Activated CD4-positive, CD25-positive, alpha-beta regulatory T cell treated with anti-CD3 and anti-CD28 coated beads, Interleukin-2, amount 50 U/mL, for 72 hours (primary cell): Measurements from ENCODE around the gene ME3.
"Not testable (repeated sequence)": the region's sequence is repeated elsewhere in the genome, so short reads cannot be mapped to it uniquely, and the experiment has no call there.

Source experiments
- DNase-seq: peaks from one replicate; pipeline ENCODE4 v3.0.0; 2021

ME3 gene

GRCh38 chr11:86453290-86454030 is 219.0 kb downstream of the ME3 start:
- DNase-seq: no peak

- DNase-seq: no peak
Measured at GRCh38 chr11:86449993-86450629, 222.3 kb downstream of the ME3 start.

GRCh38 chr11:86447763-86448480 is 224.5 kb downstream of the ME3 start:
- no peak for DNase-seq

- DNase-seq: no peak
Measured at GRCh38 chr11:86446924-86447285, 225.5 kb downstream of the ME3 start.

GRCh38 chr11:86446163-86446923 is 226.1 kb downstream of the ME3 start:
- no peak for DNase-seq

GRCh38 chr11:86444981-86445380 is 227.4 kb downstream of the ME3 start:
- DNase-seq: no peak

GRCh38 chr11:86443415-86443814 is 229.0 kb downstream of the ME3 start:
- no peak for DNase-seq

GRCh38 chr11:86442827-86443226 is 229.6 kb downstream of the ME3 start:
- DNase-seq: no peak

GRCh38 chr11:86442420-86442819 is 230.0 kb downstream of the ME3 start:
- no peak for DNase-seq

- no peak for DNase-seq
Measured at GRCh38 chr11:86440843-86441242, 231.6 kb downstream of the ME3 start.

GRCh38 chr11:86440305-86440716 is 232.1 kb downstream of the ME3 start:
- no peak for DNase-seq

- no peak for DNase-seq
Measured at GRCh38 chr11:86438685-86439084, 233.7 kb downstream of the ME3 start.

- no peak for DNase-seq
Measured at GRCh38 chr11:86435711-86436110, 236.7 kb downstream of the ME3 start.

GRCh38 chr11:86433361-86434095 is 238.9 kb downstream of the ME3 start:
- not testable (repeated sequence) for DNase-seq

GRCh38 chr11:86431258-86431657 is 241.2 kb downstream of the ME3 start:
- no peak for DNase-seq

GRCh38 chr11:86427441-86427840 is 245.0 kb downstream of the ME3 start:
- DNase-seq: no peak

GRCh38 chr11:86423488-86423887 is 248.9 kb downstream of the ME3 start:
- DNase-seq: not testable (repeated sequence)

GRCh38 chr11:86422371-86422770 is 250.0 kb downstream of the ME3 start:
- DNase-seq: no peak

- no peak for DNase-seq
Measured at GRCh38 chr11:86421946-86422345, 250.5 kb downstream of the ME3 start.

GRCh38 chr11:86418917-86419316 is 253.5 kb downstream of the ME3 start:
- no peak for DNase-seq

- DNase-seq: no peak
Measured at GRCh38 chr11:86418513-86418912, 253.9 kb downstream of the ME3 start.

GRCh38 chr11:86418106-86418505 is 254.3 kb downstream of the ME3 start:
- no peak for DNase-seq

- DNase-seq: not testable (repeated sequence)
Measured at GRCh38 chr11:86416951-86417350, 255.5 kb downstream of the ME3 start.
